GM12878 (cell line): ENCODE data around the gene TCF4. TPM values are rescaled to one million over a fixed set of nuclear protein-coding genes. Genes with fewer than 3 reads are reported as not detected.

Source experiments
- ATAC-seq: fragments of 200-7000 bp; cut with Tn5 transposase; 3 replicates; pipeline ENCODE4 v1.9.1; 2020; ENCODE audit warnings: mild to moderate bottlenecking, moderate library complexity
- BruUV-seq: library from RNA; stranded (reverse); fragments of 400-500 nt; replicated peaks from 2 replicates; lab custom pipeline; 2021; lab: Mats Ljungman, UMichigan
- CTCF ChIA-PET: fragments of 300-600 bp; sonication (Branson Sonifier 250); formaldehyde crosslinking; extraction: SDS; loops from one replicate; lab custom pipeline; 2021; ENCODE audit warnings: inconsistent platforms; lab: Yijun Ruan, JAX
- POLR2A ChIA-PET: fragments of 350-600 bp; formaldehyde crosslinking; extraction: SDS; loops from one replicate; lab custom pipeline; 2021; ENCODE audit warnings: inconsistent platforms; lab: Charles Lee
- RAD21 ChIA-PET: fragments of 300-600 bp; sonication (Branson Sonifier 250); formaldehyde crosslinking; loops from one replicate; lab custom pipeline; 2023; ENCODE audit warnings: antibody characterized with exemption; ENCODE audit not compliant: unreplicated experiment; lab: Charles Lee
- SMC1A ChIA-PET: fragments of 300-600 bp; sonication (Branson Sonifier 250); formaldehyde crosslinking; loops from one replicate; lab custom pipeline; 2023; ENCODE audit not compliant: unreplicated experiment, uncharacterized antibody; lab: Charles Lee
- DNase-seq: peaks from one replicate; pipeline ENCODE4 v3.0.0-alpha.2; 2011; ENCODE audit warnings: low read depth, low spot score
- FAIRE-seq: peaks from 3 replicates; lab custom pipeline; 2011; peaks lifted over from hg19 to GRCh38; lab: Jason Lieb, UNC
- H2AFZ ChIP-seq: 2 replicates; pipeline ENCODE4 v1.6.0; 2011; ENCODE audit warnings: low read depth, low read length, control low read depth; ENCODE audit not compliant: control insufficient read depth
- H3K27ac ChIP-seq: 2 replicates; pipeline ENCODE4 v1.5.1; 2011; ENCODE audit warnings: control low read depth; ENCODE audit not compliant: control insufficient read depth, insufficient read depth
- H3K27me3 ChIP-seq, 2 experiments: replicated peaks in 1 of 2; 2 replicates each; pipeline versions ENCODE4 v1.6.0 to v1.6.1; 2011; ENCODE audit warnings: low read length in 1 of 2; ENCODE audit not compliant: control insufficient read depth in 2 of 2, insufficient read depth in 2 of 2
- H3K36me3 ChIP-seq, 2 experiments: 2 replicates each; pipeline ENCODE4 v1.5.1; 2011; ENCODE audit warnings: low read length in 1 of 2; ENCODE audit not compliant: control insufficient read depth in 2 of 2, insufficient read depth in 2 of 2
- H3K4me1 ChIP-seq: 2 replicates; pipeline ENCODE4 v1.6.1; 2011; ENCODE audit warnings: mild to moderate bottlenecking, low read length, moderate library complexity, mixed read lengths; ENCODE audit not compliant: control insufficient read depth, insufficient read depth
- H3K4me2 ChIP-seq: 2 replicates; pipeline ENCODE4 v1.6.0; 2011; ENCODE audit warnings: control low read depth; ENCODE audit not compliant: control insufficient read depth, insufficient read depth
- H3K4me3 ChIP-seq: fragments of 200-600 bp; sonication (generic); 2 replicates; pipeline ENCODE4 v1.5.1; 2016
- H3K79me2 ChIP-seq: 2 replicates; pipeline ENCODE4 v1.6.0; 2011; ENCODE audit warnings: low read length; ENCODE audit not compliant: control insufficient read depth, insufficient read depth
- H3K9ac ChIP-seq: 2 replicates; pipeline ENCODE4 v1.8.0; 2011; ENCODE audit warnings: low read length, control low read depth, mixed read lengths; ENCODE audit not compliant: control insufficient read depth, insufficient read depth
- H3K9me3 ChIP-seq: replicated peaks from 3 replicates; pipeline ENCODE4 v1.5.1; 2011; ENCODE audit warnings: mild to moderate bottlenecking, low read length; ENCODE audit not compliant: control insufficient read depth, insufficient read depth
- H4K20me1 ChIP-seq: 2 replicates; pipeline ENCODE4 v1.6.0; 2011; ENCODE audit not compliant: control insufficient read depth, insufficient read depth
- BACH1 ChIP-seq: fragments of 450-650 bp; IDR thresholded peaks from 2 replicates; pipeline ENCODE4 v1.6.1; 2017; ENCODE audit warnings: mild to moderate bottlenecking, borderline replicate concordance
- EGR1 ChIP-seq, 2 experiments: IDR thresholded peaks; 1 replicate in 1 of 2; 2 replicates in 1 of 2; pipeline ENCODE4 v1.6.1; 2011 to 2012; ENCODE audit warnings: low read depth in 2 of 2, low read length in 2 of 2, borderline replicate concordance in 1 of 2, mild to moderate bottlenecking in 1 of 2, moderate library complexity in 1 of 2
- ETV6 ChIP-seq, 2 experiments: fragments of 450-650 bp in 1 of 2; IDR thresholded peaks in 1 of 2; conservative IDR thresholded peaks in 1 of 2; 2 replicates each; pipeline ENCODE4 v1.6.1; 2014; ENCODE audit warnings: antibody characterized with exemption in 1 of 2, borderline replicate concordance in 1 of 2, low read depth in 1 of 2, mild to moderate bottlenecking in 1 of 2, moderate library complexity in 1 of 2
- FOS ChIP-seq: IDR thresholded peaks from 3 replicates; pipeline ENCODE4 v1.6.1; 2011; ENCODE audit warnings: borderline replicate concordance; ENCODE audit not compliant: insufficient read length; ENCODE audit errors: extremely low read depth
- IKZF2 ChIP-seq, 2 experiments: fragments of 450-650 bp; IDR thresholded peaks; 2 replicates each; pipeline ENCODE4 v1.6.1; 2017; ENCODE audit warnings: mild to moderate bottlenecking in 2 of 2, moderate library complexity in 2 of 2
- PAX8 ChIP-seq: fragments of 450-650 bp; IDR thresholded peaks from 2 replicates; pipeline ENCODE4 v1.6.1; 2017; ENCODE audit warnings: mild to moderate bottlenecking, moderate library complexity
- SKIL ChIP-seq: fragments of 450-650 bp; IDR thresholded peaks from 2 replicates; pipeline ENCODE4 v1.6.1; 2017; ENCODE audit warnings: mild to moderate bottlenecking, low read depth, inconsistent platforms; ENCODE audit not compliant: poor library complexity, severe bottlenecking
- SREBF2 ChIP-seq: IDR thresholded peaks from 2 replicates; pipeline ENCODE4 v1.6.1; 2012; ENCODE audit warnings: mild to moderate bottlenecking, low read length
- SUZ12 ChIP-seq: fragments of 200-600 bp; sonication (generic); IDR thresholded peaks from one replicate; pipeline ENCODE4 v1.6.1; 2018; ENCODE audit warnings: antibody characterized with exemption, mild to moderate bottlenecking; ENCODE audit not compliant: unreplicated experiment
- TCF12 ChIP-seq: IDR thresholded peaks from 2 replicates; pipeline ENCODE4 v1.6.1; 2011; ENCODE audit warnings: low read depth, mild to moderate bottlenecking, low read length
- ZBTB4 ChIP-seq: fragments of 450-650 bp; formaldehyde crosslinking; IDR thresholded peaks from 2 replicates; pipeline ENCODE4 v1.4.0; 2022; ENCODE audit warnings: mild to moderate bottlenecking, moderate library complexity
- WGBS: methylation state at CpG from one replicate; pipeline ENCODE4 v1.1.6; 2016; ENCODE audit warnings: low lambda C conversion rate; ENCODE audit not compliant: insufficient replicate concordance, insufficient coverage; ENCODE audit errors: missing lambda C conversion rate; 5-methylcytosine and 5-hydroxymethylcytosine counted together
- in situ Hi-C: fragments of 300-500 bp; cut with MboI; formaldehyde crosslinking; loops from 9 replicates; pipeline ENCODE4 v1.14.3; 2018; ENCODE audit warnings: mixed read lengths
- intact Hi-C: fragments of 100-400 bp; cut with micrococcal nuclease; formaldehyde crosslinking; loops from one replicate; pipeline ENCODE4 v1.14.2; 2022; ENCODE audit not compliant: unreplicated experiment
- polyA plus RNA-seq, 11 experiments: library from polyadenylated mRNA; depleted of rRNA in 4 of 11; unstranded in 6 of 11; stranded (reverse) in 5 of 11; fragments of >200 nt; fragmentation: Nextera tagmentation in 4 of 11; fragmentation: Illumina TruSeq in 1 of 11; extraction: Ambion mirVana in 4 of 11; extraction: Trizol in 1 of 11; gene quantifications; 1 replicate in 1 of 11; 2 replicates in 10 of 11; pipeline versions ENCODE4 v1.2.1 to v1.2.3, GENCODE V29; 2011 to 2016; ENCODE audit warnings: inconsistent platforms in 2 of 11, missing spikeins in 2 of 11, low read depth in 1 of 11
- total RNA-seq, 4 experiments: library from RNA; depleted of rRNA in 3 of 4; stranded (reverse); fragments of >200 nt in 3 of 4; fragmentation: Illumina TruSeq in 1 of 4; extraction: Trizol in 1 of 4; gene quantifications; 2 replicates each; pipeline versions ENCODE4 v1.2.1 to v1.2.3, GENCODE V29; 2013 to 2021

Gene TCF4
- total and polyA plus RNA-seq, 10 of the 15 experiments (the other 5 are each of a cell fraction or from before 2014, with no cell fraction given): 15.2 to 94.0 (median 31.5) TPM

GRCh38 chr18:55555395-55556027 lies 32.5 kb downstream of the TCF4 start:
- ChIA-PET SMC1A (interaction anchor here (0.6 to 1.0 kb wide), 2 partner anchors 21 to 361 kb away, joined by 3 read pairs; no protein-coding TSS in a partner anchor), RAD21 (no interaction called here), POLR2A (interaction anchor here (0.6 kb wide), 1 partner anchor 328 kb away, joined by 3 read pairs; no protein-coding TSS in a partner anchor), CTCF (no interaction called here)
- Histone ChIP-seq H3K9me3 (no peaks in the 10 kb centered on the region), H4K20me1 (no peaks in the 10 kb centered on the region), H3K4me1 (no peaks in the 10 kb centered on the region), H3K79me2 (no peaks in the 10 kb centered on the region), H3K9ac (no peak overlapping the region), H3K27me3 (no peaks in the 10 kb centered on the region), H2AFZ (no peak overlapping the region), H3K27ac (no peak overlapping the region), H3K36me3 (no peaks in the 10 kb centered on the region), H3K4me2 (no peak overlapping the region), H3K4me3 (no peak overlapping the region)
- 48% methylated on average over 4 of the region's 4 CpGs for WGBS
- ATAC-seq (no peak), DNase-seq (no peak), FAIRE-seq (no peak)
- intact Hi-C loops (no loop called here), in situ Hi-C loops (no loop called here)
- TF ChIP-seq BACH1: no peak
- no peak for TF ChIP-seq TCF12
- TF ChIP-seq SUZ12: no peak
- no peak for TF ChIP-seq PAX8
- TF ChIP-seq ZBTB4 (CRISPR knock-in tag): no peak
- no peak for TF ChIP-seq EGR1 (IDR thresholded peaks at IDR 0.05; ENCODE audit: borderline replicate concordance in 1 of 2, low read depth in 2 of 2, low read length in 2 of 2)
- no peak for TF ChIP-seq IKZF2 (IDR thresholded peaks at IDR 0.05)
- no peak for TF ChIP-seq FOS
- TF ChIP-seq SREBF2: no peak
- no peak for TF ChIP-seq SKIL
- no peak for TF ChIP-seq ETV6 (conservative IDR thresholded peaks at IDR 0.05 in 1 of 2, IDR thresholded peaks at IDR 0.05 in 1 of 2; ENCODE audit: borderline replicate concordance in 1 of 2, low read depth in 1 of 2)
- BruUV-seq: no TSS peak
